Fibroblast of the conjunctiva (primary cell): ENCODE results near the gene C19orf25.
"Not testable (repeated sequence)": the region's sequence is repeated elsewhere in the genome, so short reads cannot be mapped to it uniquely, and the experiment has no call there.

Experiments
- DNase-seq: peaks from one replicate; pipeline ENCODE4 v3.0.0-alpha.2; 2010; ENCODE audit warnings: low read depth

C19orf25 gene

GRCh38 chr19:1481893-1482360 lies 2.9 kb upstream of the C19orf25 start:
- no peak for DNase-seq

DNA sequence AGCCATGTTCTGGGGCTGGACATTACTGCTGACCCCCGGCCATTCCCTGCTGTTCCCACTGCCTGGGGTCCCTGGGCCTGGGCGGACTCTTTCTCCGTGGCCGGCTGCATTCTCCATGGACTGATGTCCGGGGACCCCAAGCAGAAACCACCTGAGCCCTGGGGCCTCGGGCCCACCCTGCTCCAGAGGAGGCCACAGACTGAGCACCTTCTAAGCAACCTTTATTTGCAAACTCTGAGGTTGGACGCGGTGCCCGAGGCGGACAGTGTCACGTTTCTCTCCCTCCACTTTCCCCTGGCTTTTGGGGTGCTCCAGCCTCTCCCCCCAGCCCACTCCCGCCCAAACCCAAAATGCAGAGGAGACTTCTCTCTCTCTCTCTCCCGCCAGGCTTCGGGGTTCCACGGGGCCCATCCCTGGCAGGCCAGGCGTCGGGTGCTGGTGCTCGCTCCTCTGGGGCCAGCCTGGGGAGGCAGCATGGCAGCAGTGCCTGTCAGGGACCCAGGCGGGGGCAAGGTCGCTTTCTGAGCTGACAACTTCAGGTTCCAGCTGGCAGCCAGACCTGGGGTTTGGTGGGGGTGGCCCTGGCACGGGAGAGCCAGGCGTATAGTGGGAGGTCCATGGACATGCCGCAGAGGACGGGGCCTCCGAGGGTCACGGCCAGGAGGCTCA lies 2.3 kb upstream of the C19orf25 start:
- DNase-seq: no peak

GRCh38 chr19:1477056-1477455 lies 2.0 kb downstream of the C19orf25 start:
- not testable (repeated sequence) for DNase-seq

DNA sequence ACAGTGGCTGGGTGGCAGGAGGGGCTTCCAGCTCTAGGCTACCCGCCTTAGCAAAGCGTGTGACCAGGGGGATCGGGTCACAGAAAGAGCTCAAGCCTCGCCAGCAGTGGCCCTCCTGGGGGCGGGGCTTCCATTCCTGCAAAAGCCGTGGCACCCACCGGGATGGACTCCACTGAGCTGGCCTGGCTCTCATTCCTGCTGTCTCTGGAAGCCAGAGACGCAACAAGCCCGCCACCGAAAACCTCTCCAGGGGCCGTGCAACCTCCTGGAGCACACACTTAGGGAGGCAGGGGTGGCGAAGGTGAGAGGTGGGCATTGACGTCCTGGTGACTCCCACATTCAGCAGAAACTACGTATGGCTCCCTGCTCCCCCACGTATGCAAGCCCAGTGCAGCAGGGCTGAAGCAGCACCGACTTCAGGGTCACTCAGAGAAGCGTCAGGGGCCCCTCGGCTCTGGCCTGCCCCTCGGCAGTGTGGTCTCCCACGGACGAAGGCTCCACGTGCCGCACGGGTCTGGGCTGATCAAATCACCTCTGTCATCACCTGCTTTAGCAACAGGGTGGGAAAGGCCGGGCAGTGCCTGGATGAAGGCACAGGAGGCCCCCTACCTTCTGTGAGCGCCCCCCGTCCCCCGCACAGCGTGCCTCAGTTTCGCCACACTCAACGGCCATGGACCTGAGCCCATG lies 3.1 kb downstream of the C19orf25 start:
- no peak for DNase-seq

- DNase-seq: no peak
Observed at GRCh38 chr19:1474765-1475351, 4.2 kb downstream of the C19orf25 start.

- DNase-seq: no peak
Observed at GRCh38 chr19:1474011-1474764, 4.8 kb downstream of the C19orf25 start.

- DNase-seq: no peak
Observed at GRCh38 chr19:1473085-1473851, 5.7 kb downstream of the C19orf25 start.

GRCh38 chr19:1472231-1473084 lies 6.6 kb downstream of the C19orf25 start:
- no peak for DNase-seq

GRCh38 chr19:1471515-1472160 lies 7.4 kb downstream of the C19orf25 start:
- no peak for DNase-seq

- no peak for DNase-seq
Observed at GRCh38 chr19:1471010-1471514, 8.0 kb downstream of the C19orf25 start.

- DNase-seq: no peak
Observed at GRCh38 chr19:1470305-1471009, 8.6 kb downstream of the C19orf25 start.

- DNase-seq: no peak
Observed at GRCh38 chr19:1470055-1470304, 9.0 kb downstream of the C19orf25 start.

DNA sequence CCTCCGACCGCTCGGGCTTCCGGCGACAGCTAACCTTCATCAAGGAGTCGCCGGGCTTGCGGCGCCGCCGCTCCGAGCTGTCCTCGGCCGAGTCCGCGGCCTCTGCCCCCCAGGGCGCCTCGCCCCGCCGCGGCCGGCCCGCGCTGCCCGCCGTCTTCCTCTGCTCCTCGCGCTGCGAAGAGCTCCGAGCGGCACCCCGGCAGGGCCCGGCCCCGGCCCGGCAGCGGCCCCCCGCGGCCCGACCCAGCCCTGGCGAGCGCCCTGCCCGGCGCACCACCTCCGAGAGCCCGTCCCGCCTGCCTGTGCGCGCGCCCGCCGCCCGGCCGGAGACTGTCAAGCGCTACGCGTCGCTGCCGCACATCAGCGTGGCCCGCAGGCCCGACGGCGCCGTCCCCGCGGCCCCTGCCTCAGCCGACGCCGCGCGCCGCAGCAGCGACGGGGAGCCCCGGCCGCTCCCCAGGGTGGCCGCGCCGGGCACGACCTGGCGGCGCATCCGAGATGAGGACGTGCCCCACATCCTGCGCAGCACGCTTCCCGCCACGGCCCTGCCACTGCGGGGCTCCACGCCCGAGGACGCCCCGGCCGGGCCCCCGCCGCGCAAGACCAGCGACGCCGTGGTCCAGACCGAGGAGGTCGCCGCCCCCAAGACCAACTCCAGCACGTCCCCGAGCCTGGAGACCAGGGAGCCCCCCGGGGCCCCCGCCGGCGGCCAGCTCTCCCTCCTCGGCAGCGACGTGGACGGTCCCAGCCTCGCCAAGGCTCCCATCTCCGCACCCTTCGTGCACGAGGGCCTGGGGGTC lies 9.6 kb downstream of the C19orf25 start:
- no peak for DNase-seq

DNA sequence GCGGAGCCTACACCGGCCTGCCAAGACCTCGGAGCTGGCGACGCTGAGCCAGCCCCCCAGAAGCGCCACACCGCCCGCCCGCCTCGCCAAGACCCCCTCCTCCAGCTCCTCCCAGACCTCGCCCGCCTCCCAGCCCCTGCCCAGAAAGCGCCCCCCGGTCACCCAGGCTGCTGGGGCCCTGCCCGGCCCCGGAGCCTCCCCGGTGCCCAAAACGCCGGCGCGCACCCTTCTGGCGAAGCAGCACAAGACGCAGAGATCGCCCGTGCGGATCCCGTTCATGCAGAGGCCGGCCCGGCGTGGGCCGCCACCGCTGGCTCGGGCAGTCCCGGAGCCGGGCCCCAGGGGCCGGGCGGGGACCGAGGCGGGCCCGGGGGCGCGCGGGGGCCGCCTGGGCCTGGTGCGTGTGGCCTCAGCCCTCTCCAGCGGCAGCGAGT lies 10.2 kb downstream of the C19orf25 start:
- DNase-seq: no peak

- DNase-seq: no peak
Observed at GRCh38 chr19:1468274-1468820, 10.7 kb downstream of the C19orf25 start.

GRCh38 chr19:1467490-1468273 lies 11.3 kb downstream of the C19orf25 start:
- DNase-seq: no peak

- DNase-seq: no peak
Observed at GRCh38 chr19:1467215-1467489, 11.9 kb downstream of the C19orf25 start.
